Skeletal muscle tissue (tissue), 4 donors: ENCODE data around the gene RIMS1. TPM values are rescaled to one million over a fixed set of nuclear protein-coding genes. Genes with fewer than 3 reads are reported as not detected.

Source experiments
- H3K27ac ChIP-seq: one replicate; pipeline ENCODE4 v1.7.0; 2013; ENCODE audit warnings: mild to moderate bottlenecking, low read depth, low read length, inconsistent platforms
- H3K27me3 ChIP-seq, 3 donors: one replicate each; pipeline ENCODE4 v1.7.0; 2013; ENCODE audit warnings: low read length in 3 of 3; ENCODE audit not compliant: control insufficient read depth in 3 of 3, insufficient read depth in 3 of 3
- H3K36me3 ChIP-seq, 3 donors: one replicate each; pipeline ENCODE4 v1.7.0; 2013; ENCODE audit warnings: low read length in 3 of 3; ENCODE audit not compliant: control insufficient read depth in 3 of 3, insufficient read depth in 3 of 3
- H3K4me1 ChIP-seq, 3 donors: one replicate each; pipeline ENCODE4 v1.7.0; 2013; ENCODE audit warnings: low read length in 3 of 3, mild to moderate bottlenecking in 3 of 3; ENCODE audit not compliant: control insufficient read depth in 3 of 3, insufficient read depth in 3 of 3
- H3K4me3 ChIP-seq, 3 donors: one replicate each; pipeline ENCODE4 v1.7.0; 2013; ENCODE audit warnings: low read length in 3 of 3
- H3K9ac ChIP-seq, 3 donors: one replicate each; pipeline ENCODE4 v1.7.0; 2013; ENCODE audit warnings: low read length in 3 of 3, mild to moderate bottlenecking in 3 of 3, moderate library complexity in 2 of 3, low read depth in 1 of 3
- H3K9me3 ChIP-seq, 3 donors: one replicate each; pipeline ENCODE4 v1.7.0; 2013; ENCODE audit warnings: low read length in 3 of 3; ENCODE audit not compliant: control insufficient read depth in 3 of 3
- total RNA-seq: library from RNA; depleted of rRNA; stranded (reverse); fragments of >200 nt; gene quantifications from one replicate; pipeline ENCODE4 v1.2.3, GENCODE V29; 2014
- donor health status: Osteomylitis.

Gene RIMS1
- total RNA-seq, 1 donor from 2014 or later, result 15.7 TPM

DNA sequence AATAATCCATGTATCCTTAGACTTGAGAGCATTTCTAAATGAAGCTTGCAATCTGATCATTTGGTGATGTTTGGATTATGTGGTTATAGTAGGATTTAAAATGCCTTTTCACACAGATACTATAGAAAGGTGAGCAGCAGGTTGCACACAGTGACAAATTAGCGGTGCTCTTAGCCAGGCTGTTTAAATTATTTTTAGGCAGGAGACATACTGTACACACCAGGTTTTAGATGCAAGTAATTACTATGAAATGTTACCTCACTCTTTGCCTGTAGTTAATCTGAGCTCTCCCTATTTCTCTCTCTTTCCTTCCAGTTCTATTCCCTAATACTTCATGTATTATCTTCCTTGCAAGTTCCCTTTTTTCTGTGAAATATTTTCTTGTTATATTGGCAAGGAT lies 191.7 kb downstream of the RIMS1 start:
- Histone ChIP-seq H3K4me1 (no peaks in the 10 kb centered on the region), H3K27me3 (peaks cover 0 to 2% (median 0%) of the 10 kb centered on the region in 3 donors), H3K27ac (no peak overlapping the region), H3K4me3 (no peak overlapping the region), H3K9ac (no peak overlapping the region), H3K36me3 (no peaks in the 10 kb centered on the region), H3K9me3 (peaks cover 0 to 2% (median 0%) of the 10 kb centered on the region in 3 donors)

DNA sequence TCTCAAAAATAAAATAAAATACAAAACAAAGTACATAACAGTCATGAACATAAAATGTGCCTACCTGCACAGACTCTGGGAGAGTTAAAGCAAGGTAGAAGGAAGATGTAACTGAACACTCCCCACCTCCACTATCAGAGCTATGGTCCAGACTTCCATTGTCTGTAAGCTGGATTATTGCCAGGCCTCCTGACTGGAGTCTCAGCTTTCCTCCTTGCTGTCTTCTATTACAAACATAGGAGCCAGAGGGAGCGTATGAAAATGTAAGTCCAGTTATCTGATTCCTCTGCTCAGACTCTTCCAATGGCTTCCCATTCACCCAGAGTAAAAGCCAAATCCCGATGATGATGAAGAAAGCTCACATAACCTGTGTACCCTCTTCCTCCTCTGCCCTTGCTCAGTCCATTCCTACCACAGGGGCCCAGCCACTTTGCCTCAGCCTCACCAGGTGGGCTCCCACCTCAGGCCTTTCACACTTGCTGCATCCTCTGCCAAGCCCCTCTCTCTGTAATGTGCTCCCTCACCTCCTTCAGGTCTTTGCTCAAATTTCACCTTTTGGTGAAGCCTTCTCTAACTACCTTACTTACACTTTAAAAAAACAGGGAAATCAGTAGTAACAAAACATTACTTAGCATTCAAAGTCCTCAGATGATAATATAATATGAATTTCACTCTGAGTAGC lies 194.1 kb downstream of the RIMS1 start:
- H3K9ac ChIP-seq, result no peak overlapping the region

DNA sequence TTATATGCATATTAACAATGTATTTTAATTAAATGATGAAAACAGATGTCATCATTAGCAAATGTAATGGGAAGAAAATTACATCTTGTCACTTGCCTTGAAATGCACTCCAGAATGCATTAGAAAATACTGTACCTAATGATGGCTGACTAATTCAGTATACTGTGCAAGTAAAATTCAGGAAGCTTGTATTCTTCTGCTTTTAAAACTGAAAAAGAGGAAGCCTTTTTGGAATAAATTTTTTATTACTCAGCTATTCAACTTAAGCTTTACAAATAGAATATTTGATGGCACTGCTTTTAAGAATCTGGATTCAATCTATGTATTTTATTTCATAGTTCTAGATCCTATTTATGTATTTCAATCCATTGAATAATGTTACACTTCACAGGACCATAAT lies 195.5 kb downstream of the RIMS1 start:
- no peaks in the 10 kb centered on the region for H3K4me1 ChIP-seq
- H3K9me3 ChIP-seq, result peaks cover 0 to 2% (median 0%) of the 10 kb centered on the region in 3 donors
- H3K27me3 ChIP-seq, result peaks cover 0 to 3% (median 0%) of the 10 kb centered on the region in 3 donors
- H3K36me3 ChIP-seq, result no peaks in the 10 kb centered on the region
- H3K9ac ChIP-seq, result no peak overlapping the region
- H3K4me3 ChIP-seq, result no peak overlapping the region
- no peak overlapping the region for H3K27ac ChIP-seq

More for the DNA sequence above, 194.1 kb downstream of the RIMS1 start:
- Histone ChIP-seq H3K27me3 (peaks cover 0 to 2% (median 0%) of the 10 kb centered on the region in 3 donors), H3K4me3 (no peak overlapping the region), H3K27ac (no peak overlapping the region), H3K36me3 (no peaks in the 10 kb centered on the region), H3K9me3 (peaks cover 0 to 2% (median 0%) of the 10 kb centered on the region in 3 donors), H3K4me1 (no peaks in the 10 kb centered on the region)

DNA sequence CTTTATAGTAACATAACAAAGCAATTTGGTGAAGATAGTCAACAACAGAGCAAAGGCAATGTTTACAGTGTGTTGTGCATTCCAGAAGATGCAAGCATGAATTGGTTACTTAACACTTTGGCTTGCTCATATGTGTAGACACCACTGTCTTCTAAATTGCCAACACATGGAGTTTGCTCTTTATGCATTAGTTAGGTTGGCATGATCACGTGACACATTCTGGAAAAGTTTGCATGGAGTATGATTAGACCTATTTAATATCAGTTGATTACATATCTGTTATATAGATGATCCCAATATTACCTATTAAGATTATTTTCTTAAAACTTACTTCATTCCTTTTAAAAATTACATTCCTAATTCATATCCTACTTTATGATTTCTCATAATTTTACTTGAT lies 197.6 kb downstream of the RIMS1 start:
- no peaks in the 10 kb centered on the region for H3K9me3 ChIP-seq
- H3K27me3 ChIP-seq, result peaks cover 0 to 3% (median 0%) of the 10 kb centered on the region in 3 donors
- H3K9ac ChIP-seq, result no peak overlapping the region

DNA sequence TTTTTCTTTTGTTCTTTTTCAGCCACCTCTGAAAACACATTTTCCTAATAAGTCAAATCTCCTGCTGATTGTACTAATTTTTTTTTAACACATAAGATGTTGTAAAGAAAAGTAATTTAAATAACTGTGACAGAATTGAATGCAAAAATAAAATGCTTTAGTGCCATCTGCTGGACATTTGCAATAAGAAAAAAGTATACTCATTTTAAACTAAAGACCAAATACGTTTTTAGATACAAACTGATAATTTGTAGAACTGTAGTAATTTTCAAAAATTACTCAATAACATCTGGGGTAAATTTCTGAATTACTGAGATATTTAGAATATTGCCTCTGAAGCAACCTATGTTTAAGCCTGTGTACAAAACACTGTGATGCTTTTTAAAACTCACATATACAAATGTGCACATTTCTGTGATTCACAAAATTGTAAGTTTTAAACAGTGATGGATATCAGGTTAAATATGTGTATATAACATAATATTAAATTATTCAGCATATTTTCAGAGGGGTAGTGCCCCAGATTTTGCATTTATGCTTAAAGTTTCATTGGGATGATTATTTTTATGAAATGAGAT lies 198.7 kb downstream of the RIMS1 start:
- H3K4me3 ChIP-seq, result no peak overlapping the region
- H3K9ac ChIP-seq, result no peak overlapping the region
- no peaks in the 10 kb centered on the region for H3K36me3 ChIP-seq
- no peaks in the 10 kb centered on the region for H3K4me1 ChIP-seq
- H3K27me3 ChIP-seq, result peaks cover 0 to 3% (median 0%) of the 10 kb centered on the region in 3 donors
- H3K27ac ChIP-seq, result no peak overlapping the region
- no peaks in the 10 kb centered on the region for H3K9me3 ChIP-seq

More for the DNA sequence above, 197.6 kb downstream of the RIMS1 start:
- no peak overlapping the region for H3K4me3 ChIP-seq
- no peaks in the 10 kb centered on the region for H3K36me3 ChIP-seq
- H3K27ac ChIP-seq, result no peak overlapping the region
- no peaks in the 10 kb centered on the region for H3K4me1 ChIP-seq

DNA sequence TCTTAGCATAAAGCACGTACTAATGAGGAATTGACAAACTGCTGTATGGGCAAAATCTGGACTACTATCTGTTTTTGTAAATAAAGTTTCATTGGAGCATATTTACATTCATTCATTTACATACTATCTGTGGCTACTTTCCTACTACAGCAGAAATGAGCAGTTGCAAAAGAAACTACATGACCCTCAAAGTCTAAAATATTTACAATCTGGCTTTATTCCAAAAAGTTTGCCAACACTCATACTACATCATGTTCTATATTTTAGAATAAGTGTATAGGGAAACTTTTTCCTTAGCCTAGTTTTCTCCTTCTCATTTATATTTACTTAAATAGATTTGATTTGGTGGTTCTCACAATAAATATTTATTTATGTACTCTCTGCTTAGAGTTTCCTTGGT lies 208.2 kb downstream of the RIMS1 start:
- Histone ChIP-seq H3K36me3 (no peaks in the 10 kb centered on the region), H3K27me3 (no peaks in the 10 kb centered on the region), H3K9ac (no peak overlapping the region), H3K27ac (no peak overlapping the region), H3K4me1 (no peaks in the 10 kb centered on the region), H3K9me3 (no peaks in the 10 kb centered on the region), H3K4me3 (no peak overlapping the region)

DNA sequence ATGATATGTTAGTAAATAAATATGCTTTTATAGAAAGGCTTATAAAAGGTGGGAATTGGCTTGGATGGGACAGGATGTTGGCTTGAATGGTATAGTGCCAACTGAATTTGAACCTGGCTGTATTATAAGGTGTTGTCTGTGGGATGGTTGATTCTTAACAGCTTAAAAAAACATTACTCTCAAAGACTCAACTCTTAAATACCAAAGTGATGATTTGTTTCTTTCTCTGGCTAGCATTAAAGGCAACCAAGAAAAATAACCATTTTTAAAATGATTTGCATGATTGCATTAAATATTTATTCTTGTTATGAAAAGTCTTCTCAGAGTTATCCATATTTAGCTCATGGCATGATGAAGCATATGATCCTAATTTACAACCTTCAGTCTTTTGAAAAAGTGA lies 216.2 kb downstream of the RIMS1 start:
- no peak overlapping the region for H3K27ac ChIP-seq
- H3K4me3 ChIP-seq, result no peak overlapping the region
- H3K36me3 ChIP-seq, result no peaks in the 10 kb centered on the region
- H3K9ac ChIP-seq, result no peak overlapping the region
- no peaks in the 10 kb centered on the region for H3K27me3 ChIP-seq
- H3K4me1 ChIP-seq, result no peaks in the 10 kb centered on the region
- no peaks in the 10 kb centered on the region for H3K9me3 ChIP-seq

DNA sequence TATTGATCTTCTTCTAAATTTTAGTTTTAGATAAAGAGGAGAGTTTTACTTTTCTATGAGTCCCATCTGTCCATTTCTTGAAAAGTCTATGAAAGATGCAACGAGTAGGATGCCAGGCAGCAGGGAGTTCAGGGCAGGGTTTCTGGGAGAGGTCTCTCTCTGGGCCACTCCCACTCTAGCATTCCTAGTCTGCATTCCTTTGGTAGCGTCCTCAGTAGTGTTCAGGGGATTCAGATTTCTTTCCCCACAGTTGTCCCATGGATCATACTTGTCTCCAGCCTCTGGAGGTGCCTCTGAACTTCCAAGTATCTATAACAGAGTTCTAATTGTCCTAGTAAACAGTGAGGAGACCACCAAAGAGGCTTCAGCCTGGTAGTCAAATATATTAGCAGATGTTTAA lies 225.3 kb downstream of the RIMS1 start:
- no peak overlapping the region for H3K27ac ChIP-seq
- no peaks in the 10 kb centered on the region for H3K9me3 ChIP-seq
- no peak overlapping the region for H3K9ac ChIP-seq
- H3K4me3 ChIP-seq, result no peak overlapping the region
- H3K4me1 ChIP-seq, result no peaks in the 10 kb centered on the region
- H3K27me3 ChIP-seq, result no peaks in the 10 kb centered on the region
- no peaks in the 10 kb centered on the region for H3K36me3 ChIP-seq

DNA sequence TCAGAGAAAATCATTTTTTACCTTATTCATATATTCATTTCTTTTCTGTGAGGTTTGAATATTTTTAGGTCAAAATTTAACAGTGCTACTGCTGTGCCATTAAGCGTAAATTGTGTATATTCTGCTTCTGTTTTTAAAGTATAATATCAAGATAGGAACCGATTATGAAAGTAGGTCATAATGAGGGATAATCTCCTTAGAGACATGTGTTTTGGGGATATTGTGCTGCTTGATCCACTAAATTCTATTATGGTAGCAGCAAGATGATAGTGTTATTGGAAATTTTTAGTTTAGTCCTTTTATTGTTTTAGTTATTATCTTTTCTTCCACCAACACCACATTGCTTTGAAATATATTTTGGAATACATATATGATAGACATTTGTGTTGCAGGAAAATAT lies 244.0 kb downstream of the RIMS1 start:
- Histone ChIP-seq H3K4me1 (no peaks in the 10 kb centered on the region), H3K27me3 (no peaks in the 10 kb centered on the region), H3K36me3 (no peaks in the 10 kb centered on the region), H3K4me3 (no peak overlapping the region), H3K27ac (no peak overlapping the region), H3K9ac (no peak overlapping the region), H3K9me3 (no peaks in the 10 kb centered on the region)

DNA sequence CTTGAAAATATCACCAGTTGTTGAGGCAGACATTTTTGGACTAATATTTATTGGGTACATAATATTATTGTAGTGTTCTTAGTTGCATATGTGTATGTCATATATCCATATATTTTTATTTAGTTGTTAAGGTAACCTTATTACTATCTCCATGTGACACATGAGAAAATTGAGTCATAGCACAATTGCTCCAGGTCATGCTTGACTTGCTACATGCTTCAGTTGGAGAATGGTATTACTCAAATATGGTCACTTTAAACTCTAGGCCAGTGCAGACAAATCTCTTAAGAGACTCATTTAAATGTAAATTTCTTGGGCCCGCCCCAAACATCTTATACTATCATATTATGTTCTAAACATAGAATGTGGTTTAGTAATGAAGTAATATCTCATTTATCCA lies 246.1 kb downstream of the RIMS1 start:
- Histone ChIP-seq H3K4me1 (no peaks in the 10 kb centered on the region), H3K27ac (no peak overlapping the region), H3K27me3 (no peaks in the 10 kb centered on the region), H3K36me3 (no peaks in the 10 kb centered on the region), H3K4me3 (no peak overlapping the region), H3K9me3 (no peaks in the 10 kb centered on the region), H3K9ac (no peak overlapping the region)
